Cardiac septum (tissue), 1 donor: ENCODE measurements around the gene SRSF5. TPM values are rescaled to one million over a fixed set of nuclear protein-coding genes. Genes with fewer than 3 reads are reported as not detected.

Experiments
- total RNA-seq: library from RNA; stranded (reverse); fragmentation: NEBNext Ultra II Directional; extraction: Animal tissue kit (Norgen Biotek cat#: 25700); gene quantifications from one replicate; pipeline ENCODE4 v1.2.1, GENCODE V29; 2021
- donor health status: DM: no; HTN: no; CAD: no.

Gene SRSF5
- total RNA-seq, 1 donor from 2014 or later: 206 TPM

Other genes starting within 250 kb of the SRSF5 start
- not detected for gene CCDC177, start 192.3 kb upstream of the SRSF5 start, total RNA-seq
- 26.9 TPM for gene SUSD6, start 155.5 kb upstream of the SRSF5 start, total RNA-seq
- gene SLC10A1, start 30.1 kb downstream of the SRSF5 start, total RNA-seq: not detected
- gene SMOC1, start 112.3 kb downstream of the SRSF5 start, total RNA-seq: 0.22 TPM